Activated effector memory CD4-positive, alpha-beta T cell treated with anti-CD3 and anti-CD28 coated beads, Interleukin-2, amount 50 U/mL, for 16 hours (primary cell): Measurements from ENCODE around the gene SOX30.
A peak's percentile ranks its signal among the peaks of the same experiment; 100 is the strongest.

Source experiments
- DNase-seq: peaks from one replicate; pipeline ENCODE4 v3.0.0-alpha.2; 2020

SOX30 gene

DNA sequence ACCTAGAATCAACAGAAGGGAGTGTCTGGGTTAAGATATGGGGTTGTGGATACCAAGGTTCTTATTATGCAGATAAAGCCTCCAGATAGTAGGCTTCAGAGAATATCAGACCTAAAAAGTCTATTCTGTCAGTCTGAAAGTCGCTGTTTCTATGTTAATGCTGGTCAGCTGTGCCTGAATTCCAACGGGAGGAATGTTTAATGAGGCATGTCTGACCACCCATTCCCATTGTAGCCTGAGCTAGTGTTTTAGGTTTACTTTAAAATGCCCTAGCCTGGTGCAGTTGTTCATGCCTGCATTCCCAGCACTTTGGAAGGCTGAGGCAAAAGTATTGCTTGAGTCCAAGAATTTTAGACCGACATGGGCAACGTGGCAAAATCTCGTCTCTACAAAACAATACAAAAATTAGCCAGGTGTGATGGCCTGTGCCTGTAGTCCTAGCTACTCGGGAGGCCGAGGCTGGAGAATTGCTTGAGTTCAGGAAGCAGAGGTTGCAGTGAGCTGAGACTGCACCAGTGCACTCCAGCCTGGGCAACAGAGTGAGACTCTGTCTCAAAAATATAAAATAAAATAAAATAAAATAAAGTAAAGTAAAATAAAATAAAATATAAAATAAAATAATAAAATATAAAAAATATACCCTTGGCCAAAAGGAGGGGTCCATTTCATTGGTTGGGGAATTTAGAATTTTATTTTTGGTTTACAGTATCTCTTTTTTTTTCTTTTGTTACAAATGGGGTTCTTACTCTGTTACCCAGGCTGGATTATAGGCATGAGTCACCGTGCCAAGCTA is 7.8 kb upstream of the SOX30 start:
- no peak for DNase-seq

- no peak for DNase-seq
Measured at GRCh38 chr5:157658893-157659292, 6.7 kb upstream of the SOX30 start.

GRCh38 chr5:157657516-157657915 is 5.3 kb upstream of the SOX30 start:
- no peak for DNase-seq

DNA sequence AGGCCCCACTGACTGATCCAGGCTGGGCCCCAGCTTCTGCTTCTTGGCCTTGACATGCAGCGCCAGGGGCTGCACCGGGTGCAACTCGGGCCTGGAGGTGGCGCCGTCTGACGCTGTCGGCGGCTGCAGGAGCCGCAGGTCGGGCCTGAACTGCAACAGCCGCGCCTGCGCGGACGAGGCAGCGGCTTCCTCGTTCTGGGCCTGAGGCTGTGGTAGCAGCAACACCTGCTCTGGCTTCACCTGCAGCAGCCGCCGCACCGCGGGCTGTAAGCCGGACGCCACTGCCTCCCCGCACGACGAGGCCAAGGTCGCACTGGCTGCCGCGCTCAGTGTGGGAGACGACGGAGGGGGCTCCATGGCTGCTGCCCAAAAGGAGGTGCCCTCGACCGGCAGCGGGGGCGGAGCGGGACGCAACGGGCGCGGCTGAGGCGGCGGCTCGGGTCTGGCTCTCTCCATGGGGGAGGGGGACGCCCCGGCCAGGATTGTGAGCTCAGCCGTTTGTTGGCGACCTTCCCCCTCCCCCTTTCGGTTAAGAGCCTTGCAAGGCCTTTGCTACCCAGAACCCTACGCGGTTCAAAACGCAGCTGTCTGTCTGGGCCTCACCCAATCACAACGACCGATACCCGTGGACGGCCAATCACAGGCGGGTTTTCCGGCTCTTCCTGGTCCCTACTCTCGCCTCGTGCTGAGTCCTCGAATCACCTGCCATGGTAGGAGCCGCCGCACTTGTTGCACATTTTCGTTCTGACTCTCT is 438 bp downstream of the SOX30 start:
- DNase-seq = peak; percentile 93

- peak; percentile 60 for DNase-seq
Measured at GRCh38 chr5:157650991-157651611, 1.1 kb downstream of the SOX30 start.

GRCh38 chr5:157649101-157649500 is 3.1 kb downstream of the SOX30 start:
- no peak for DNase-seq

DNA sequence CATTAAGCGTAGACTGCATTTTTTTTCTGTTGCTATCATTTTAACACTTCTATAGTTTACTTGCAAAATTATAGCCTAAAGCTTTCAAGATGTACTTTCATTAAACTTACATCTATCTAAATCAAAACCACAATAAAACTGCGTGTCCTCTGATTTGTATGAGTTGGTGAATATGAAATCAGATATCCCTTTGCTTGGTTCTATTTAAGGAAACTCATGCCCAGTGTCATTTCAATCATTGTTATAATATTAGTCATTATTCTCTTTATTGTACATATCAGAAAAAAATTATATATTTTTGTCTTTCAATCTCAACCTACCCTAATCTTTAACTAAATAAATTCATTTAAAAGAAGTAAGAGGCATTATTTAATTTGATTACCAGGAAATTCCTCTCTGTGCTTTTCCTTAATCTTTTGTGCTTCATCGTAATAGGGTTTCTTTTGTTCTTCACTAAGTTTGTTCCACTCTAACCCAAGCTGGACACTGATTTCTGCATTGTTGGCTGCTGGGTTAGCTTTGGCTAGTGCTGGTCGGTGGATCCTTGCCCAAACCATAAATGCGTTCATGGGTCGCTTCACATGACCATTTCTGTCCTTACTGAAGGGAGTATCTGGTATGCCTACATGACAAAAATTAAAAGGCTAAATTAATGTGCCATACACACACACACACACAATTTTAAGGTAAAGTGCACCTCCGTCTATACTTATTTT is 3.8 kb downstream of the SOX30 start:
- no peak for DNase-seq

GRCh38 chr5:157640406-157641066 is 11.7 kb downstream of the SOX30 start:
- no peak for DNase-seq

- no peak for DNase-seq
Measured at GRCh38 chr5:157630341-157630740, 21.9 kb downstream of the SOX30 start.

DNA sequence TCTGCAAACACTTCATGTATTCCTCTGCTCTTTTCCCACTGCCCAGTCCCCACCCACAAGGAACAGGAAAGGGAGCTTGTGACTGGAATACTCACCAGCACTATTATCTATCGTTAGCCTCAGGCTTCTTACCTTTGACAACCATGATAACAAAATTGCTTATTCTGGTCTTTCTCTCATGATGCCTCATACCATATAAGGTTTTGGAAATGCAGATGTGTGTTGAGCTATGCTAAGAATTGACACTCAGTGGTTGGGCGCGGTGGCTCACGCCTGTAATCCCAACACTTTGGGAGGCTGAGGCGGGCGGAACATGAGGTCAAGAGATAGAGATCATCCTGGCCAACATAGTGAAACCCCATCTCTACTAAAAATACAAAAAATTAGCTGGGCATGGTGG is 25.4 kb downstream of the SOX30 start:
- DNase-seq = no peak

- DNase-seq = no peak
Measured at GRCh38 chr5:157624144-157624543, 28.1 kb downstream of the SOX30 start.

GRCh38 chr5:157620776-157621175 is 31.5 kb downstream of the SOX30 start:
- no peak for DNase-seq

DNA sequence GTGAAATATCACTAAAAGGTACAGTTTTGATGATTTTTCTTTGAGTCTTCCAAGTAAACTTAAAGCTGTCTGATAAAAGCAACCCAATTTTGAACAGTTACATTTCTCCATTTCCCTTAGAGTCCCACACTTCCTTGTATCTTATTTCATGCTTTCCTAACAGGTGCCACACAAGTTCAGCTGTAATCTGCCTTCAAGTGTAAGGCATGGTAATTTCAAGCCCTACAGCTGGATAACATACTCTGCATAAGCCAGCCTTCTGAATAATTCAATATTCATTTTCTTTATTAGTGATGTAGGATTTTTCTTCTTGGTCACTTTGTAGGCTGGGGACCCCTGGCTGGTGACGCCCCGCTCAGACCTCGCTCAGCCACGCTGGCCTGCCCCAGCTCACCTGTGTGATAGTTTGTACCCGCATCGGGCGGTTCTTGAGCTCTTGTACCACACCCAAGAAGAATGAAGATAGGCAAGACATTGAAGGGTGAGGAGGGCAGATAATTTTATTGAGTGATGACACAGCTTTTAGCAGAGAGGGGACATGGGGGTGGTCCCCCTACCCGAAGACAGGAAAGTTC is 34.0 kb downstream of the SOX30 start:
- DNase-seq = no peak

DNA sequence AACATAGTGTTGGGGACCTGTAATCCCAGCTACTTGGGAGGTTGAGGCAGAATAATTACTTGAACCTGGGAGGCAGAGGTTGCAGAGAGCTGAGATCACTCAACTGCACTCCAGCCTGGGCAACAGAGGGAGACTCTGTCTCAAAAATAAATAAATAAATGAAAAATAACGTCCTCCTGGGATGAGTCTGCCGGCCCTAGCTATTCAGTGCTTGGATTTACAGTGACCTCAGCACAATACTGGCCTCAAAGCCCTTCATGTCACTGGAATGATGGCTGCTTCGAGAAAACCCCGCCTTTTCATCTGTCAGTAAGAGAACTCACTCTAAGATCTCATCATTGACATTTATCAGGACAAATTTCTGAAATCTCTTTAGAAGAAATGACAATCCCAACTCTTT is 35.5 kb downstream of the SOX30 start:
- no peak for DNase-seq

- DNase-seq = no peak
Measured at GRCh38 chr5:157613385-157614245, 38.6 kb downstream of the SOX30 start.

DNA sequence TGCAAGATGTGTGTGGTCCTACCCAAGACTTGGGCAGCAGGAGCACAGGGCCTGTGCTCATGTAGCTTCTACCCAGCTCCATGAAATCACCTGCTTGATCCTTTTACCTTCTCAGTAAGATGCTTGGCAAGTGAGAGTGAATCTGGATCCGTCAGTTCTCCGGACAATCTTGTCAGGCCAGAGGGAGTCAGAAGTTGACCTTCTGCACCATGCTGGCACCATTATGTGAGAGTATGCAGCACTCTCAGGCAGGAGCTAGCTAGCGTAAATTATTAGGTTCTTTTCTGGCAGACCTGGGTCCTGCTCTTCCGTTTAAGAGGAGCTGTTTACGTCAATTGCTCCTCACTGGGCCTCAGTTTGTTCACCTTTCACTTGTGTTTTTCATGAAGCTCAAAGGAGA is 39.7 kb downstream of the SOX30 start:
- DNase-seq = no peak

GRCh38 chr5:157611571-157612476 is 40.4 kb downstream of the SOX30 start:
- no peak for DNase-seq

GRCh38 chr5:157610990-157611389 is 41.2 kb downstream of the SOX30 start:
- no peak for DNase-seq

GRCh38 chr5:157608972-157609565 is 43.2 kb downstream of the SOX30 start:
- no peak for DNase-seq
